ENCODE data around the gene GAN.
A peak's percentile ranks its signal among the peaks of the same experiment; 100 is the strongest.
"Not testable (repeated sequence)": the region's sequence is repeated elsewhere in the genome, so short reads cannot be mapped to it uniquely, and the experiment has no call there.

Gene GAN

DNA sequence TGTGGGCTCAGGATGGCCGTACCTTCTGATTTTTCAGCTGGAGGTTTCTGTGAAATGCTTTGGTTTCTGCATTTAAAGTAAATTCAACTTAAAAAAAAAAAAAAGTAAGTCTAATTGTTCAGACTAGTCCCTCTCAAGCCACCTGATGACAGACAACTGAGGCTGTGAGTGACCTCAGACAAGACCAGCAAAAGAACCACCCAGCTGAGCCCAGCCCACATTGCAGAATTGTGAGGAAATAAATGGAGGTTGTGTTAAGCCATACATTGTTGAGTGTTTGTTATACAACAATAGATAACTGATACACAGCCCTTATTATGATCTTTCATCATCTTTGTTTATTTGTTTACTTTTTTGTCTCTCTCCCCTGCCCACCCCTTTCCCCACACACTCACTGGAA is 85.1 kb downstream of the GAN start:
- DNase-seq (ENCODE audit: low read depth in 2 of 2) = no peak

DNA sequence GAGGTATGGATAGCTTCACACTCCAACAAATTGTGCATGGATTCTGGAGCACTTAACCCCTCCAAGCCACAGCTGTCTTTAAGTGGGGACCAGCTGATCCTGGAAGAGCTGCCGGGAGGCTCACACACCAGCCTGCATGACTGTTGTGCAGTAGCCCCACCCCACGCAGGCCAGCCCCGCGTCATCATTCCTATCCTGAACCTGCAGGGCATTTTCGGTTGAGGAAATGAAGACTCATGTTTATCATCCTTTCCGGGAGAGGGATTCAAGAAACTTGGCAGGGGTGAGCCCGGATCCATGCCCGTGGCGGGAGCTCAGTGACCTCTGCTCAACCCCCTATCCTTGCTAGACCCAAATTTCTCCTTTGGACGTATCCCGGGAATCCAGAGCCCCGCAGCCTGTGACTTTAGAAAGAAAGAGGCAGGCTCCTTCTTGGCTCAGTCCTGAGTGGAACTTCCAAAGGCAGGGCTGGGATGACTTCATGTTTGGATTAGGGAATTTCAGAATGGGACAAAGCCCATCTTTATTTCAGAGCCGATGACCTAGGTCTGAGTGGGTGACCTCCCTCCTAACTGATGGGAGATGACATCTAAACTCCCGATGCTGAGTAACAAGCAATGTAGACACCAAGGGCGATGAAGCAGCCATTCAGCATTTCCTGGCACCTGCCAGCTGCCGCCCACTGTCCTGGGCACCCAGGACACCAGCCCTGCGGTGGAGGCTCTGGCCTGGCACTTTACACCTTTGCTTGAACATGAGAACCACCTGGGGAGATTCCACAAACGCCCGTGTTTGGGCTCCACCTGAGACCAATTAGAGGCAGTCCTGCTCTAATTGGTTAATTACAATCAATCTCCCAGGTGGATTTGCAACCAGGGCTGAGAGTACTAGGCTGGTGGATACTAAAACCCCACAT is 86.5 kb downstream of the GAN start:
- no peak for DNase-seq (ENCODE audit: low read depth in 2 of 2)

DNA sequence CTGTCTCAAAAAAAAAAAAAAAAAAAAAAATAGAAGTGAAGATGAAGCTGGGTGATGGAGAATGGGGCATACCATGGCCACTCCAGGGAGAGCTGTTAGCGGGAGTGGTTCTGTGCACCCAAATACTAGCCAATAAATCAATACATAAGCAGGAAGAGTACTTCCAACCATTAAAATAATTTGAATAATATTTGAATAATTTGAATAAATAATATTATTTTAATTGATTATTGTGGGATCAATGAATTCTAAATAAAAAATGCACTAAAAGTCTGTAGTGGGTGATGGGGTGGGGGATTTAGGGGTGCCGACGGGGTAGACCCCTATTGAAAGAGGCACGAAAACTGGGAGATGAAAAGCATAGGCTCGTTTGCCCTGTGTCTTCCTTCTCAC is 88.4 kb downstream of the GAN start:
- DNase-seq (ENCODE audit: low read depth in 2 of 2) = no peak

DNA sequence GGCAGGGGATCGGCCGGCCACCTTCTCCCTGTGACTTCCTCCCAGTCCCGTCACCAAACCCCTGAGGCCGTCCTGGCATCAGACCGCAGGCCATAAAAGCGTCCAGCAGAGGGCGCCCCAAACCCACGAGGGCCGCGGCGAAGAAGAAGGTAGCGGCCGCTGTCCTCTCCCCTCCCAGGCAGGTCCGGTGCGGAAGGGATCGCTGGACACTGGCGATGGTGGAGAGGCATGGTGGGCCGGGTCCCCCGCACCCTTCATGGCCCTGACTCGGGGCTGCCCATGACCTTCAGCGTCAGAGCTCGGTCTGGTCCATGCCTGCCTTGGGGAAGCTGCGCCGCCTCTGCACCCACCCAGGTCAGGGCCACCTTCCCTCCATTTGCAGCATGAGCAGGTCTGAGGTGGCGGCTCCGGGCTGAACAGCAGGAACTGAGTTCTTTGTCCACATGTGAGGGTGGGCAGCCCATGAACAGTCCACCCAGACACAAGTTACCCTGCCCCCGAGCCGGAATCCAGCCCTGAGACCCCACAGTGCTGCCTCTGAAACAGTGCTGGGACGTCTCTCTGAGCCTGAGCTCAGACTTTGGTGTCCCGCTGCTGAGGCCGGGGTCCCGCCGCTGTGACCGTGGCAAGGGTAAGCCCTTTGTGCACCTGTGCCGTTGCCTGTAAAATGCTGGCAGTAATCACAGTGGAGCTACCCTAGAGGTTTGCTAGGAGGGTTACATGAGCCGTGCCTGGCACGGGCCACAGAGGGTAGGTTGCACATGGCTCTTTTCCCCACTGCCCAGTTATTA is 89.0 kb downstream of the GAN start:
- DNase-seq (ENCODE audit: low read depth in 2 of 2) = peak; percentile 58 to 60

DNA sequence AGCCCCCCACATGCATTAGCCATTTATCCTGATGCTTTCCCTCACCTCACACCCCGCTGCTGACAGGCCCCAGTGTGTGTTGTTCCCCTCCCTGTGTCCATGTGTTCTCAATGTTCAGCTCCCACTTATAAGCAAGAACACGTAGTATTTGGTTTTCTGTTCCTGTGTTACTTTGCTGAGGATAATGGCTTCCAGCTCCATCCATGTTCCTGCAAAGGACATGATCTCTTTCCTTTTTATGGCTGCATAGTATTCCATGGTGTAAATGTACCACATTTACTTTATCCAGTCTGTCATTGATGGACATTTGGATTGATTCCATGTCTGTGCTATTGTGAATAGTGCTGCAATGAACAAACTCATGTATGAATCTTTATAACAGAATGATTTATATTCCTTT is 90.2 kb downstream of the GAN start:
- DNase-seq (ENCODE audit: low read depth in 2 of 2) = not testable (repeated sequence)

DNA sequence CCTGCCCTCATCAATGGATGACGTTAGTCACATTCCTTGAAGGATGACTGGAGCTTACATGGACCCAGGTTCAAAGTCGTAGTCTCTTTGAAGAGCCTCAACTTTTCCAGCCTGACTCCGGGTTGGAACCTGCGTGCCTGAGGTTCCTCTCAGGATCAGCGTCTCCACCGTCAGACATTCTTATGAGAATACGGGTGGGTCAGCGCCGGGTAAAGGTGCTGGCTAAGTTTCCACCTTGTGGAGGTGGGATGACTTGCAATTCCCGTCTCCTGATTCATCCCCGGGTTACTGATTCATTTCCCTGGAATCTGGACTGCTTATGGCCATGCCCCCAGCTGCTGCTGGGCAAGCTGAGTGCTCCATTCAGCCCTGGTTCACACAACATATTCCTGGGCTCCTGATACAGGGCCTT is 90.9 kb downstream of the GAN start:
- no peak for DNase-seq (ENCODE audit: low read depth in 2 of 2)

DNA sequence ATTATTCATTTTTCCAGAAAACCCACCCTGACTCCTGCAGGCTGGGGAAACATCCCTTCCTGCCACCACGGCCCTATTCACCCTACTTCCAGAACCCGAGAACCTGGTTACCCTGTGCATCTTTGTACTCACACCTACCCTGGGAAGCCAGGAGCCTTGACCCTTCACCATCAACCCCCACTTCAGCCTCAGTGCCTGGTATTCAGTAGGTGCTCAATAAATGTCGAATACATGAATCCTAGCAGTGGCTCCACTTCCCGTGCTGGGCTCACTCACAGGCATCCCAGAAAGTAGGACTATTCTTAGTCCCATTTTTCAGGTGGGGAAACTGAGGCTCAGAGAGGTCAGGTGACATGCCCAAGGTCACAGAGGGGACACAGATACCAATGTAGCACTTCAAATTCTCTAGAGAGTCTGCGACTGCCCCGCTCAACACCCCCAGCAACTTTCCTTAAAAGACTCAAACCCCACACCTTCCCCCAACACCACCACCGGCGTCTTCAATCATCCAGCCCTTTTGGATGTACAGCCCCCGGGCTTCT is 93.7 kb downstream of the GAN start:
- no peak for DNase-seq (ENCODE audit: low read depth in 2 of 2)

DNA sequence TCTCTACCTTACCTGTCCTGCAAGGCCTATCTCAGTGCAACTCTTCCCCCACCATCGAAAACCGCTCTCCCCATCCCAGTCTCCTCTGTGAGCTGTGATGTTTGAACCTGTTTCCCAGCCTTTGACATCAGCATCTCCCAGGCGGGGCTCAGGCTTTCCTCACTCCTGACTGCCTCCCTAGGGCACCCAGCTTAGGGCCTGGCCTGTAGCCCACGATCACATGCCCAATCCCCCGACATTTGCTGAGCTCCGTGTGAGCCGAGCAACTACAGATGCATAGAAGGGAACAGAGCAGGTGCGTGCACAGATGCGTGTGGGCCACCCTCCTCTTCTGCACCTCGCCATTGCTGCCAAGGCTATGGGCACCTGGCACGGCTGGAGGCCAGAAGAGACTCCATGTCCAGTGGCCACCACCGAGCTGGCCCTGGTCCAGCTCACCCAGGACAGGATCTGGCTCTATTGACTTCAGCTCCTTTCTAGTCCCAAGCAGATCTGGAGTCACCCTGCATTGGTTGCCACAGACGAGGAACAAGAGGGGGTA is 94.3 kb downstream of the GAN start:
- no peak for DNase-seq (ENCODE audit: low read depth in 2 of 2)

DNA sequence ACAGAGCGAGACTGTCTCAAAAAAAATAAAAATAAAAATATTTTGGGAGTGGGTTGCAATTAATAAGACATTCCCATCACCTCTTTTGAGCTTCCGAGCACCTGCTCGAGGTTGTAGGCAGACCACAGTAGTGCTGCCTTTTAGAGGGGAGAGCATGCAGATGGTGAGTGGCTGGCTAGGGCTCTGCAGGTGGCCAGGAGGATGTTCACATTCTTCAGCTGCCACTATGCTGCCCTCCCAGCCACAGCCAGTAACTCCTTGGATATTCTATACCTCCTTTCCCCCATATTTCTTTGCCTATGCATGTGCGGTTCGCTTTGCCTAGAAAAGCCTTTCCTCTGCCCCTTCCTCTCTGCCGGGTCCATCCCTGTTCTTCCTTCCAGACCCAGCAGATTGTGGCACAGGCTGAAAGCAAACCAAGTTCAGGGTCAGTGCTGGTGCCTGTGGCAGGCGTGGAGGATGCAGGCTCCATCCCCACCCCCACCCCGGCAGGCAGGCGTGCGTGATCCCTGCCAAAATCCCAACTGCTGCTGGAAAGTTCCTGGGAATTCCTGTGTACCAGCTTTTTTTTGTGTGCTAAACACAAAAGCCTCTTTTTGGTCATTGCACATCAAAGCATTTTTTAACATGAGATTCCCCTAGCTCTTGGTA is 96.0 kb downstream of the GAN start:
- DNase-seq (ENCODE audit: low read depth in 2 of 2) = no peak

DNA sequence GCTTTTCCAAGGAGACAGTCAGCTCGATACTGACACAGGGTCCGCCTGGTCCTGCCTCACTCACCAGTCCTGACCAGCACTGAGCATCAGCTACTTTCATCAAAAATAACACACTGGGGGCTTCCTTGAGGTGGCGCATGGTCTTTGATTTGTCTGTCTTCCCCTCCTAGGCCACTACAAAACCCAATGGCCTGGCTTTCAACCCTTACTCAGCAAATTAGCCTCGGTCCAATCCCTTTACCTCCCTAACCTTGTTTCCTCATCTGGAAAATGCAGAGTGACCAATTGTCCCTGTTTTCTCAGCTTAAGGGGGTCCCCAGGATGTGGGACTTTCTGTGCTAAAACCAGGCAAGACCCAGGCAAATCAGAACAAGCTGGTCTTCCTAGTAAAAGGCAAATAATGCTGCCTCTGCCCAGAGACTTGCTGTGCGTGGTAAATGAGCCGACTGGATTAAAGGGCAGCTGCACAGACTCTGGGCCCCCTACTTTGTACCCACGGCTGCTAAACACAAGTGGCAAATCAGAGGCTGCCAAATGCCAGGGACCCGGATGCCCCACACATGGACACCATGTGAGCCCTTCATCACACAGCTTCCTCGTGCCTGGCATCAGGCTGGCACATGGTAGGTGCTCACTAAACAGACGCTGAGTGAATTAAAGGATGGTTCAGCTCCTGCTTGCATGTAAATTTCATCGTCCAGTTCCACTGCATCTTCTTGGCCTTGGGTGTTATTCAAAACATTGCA is 98.7 kb downstream of the GAN start:
- no peak for DNase-seq (ENCODE audit: low read depth in 2 of 2)

DNA sequence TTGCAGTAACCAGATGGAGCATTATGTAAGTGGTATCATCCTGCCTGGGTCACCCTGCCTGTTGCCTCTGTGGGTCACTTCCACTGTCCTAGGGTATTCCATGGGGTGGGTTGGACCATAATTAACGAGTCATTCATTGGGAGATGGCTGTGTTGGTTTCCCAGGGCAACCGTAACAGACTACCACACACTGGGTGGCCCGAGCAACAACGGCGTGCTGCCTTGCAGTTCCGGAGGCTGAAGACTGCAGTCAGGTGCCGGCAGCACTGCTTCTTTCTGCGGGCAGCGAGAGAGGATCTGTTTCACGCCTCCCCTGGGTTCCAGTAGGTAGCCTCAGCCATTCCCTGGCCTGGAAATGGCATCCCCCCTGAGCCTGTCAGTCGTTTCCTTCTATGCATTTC is 101.0 kb downstream of the GAN start:
- DNase-seq (ENCODE audit: low read depth in 2 of 2) = no peak

DNA sequence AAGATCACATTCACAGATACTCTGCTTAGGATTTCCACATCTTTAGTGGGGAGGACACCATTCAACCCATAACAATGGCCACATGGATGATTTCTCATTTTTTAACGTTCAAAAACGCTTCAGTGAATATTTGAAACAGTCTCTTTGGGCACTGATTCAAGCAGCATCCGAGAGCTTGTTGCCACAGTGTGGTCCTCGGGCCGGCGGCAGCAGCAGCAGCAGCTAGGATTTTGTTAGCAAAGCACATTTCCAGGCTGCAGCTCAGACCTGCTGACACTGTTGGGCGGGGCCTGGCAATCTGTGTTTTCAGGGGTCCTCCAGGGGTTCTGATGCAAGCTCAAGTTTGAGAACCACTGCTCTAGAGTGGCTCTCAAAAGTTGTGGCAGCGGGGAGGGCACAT is 102.0 kb downstream of the GAN start:
- no peak for DNase-seq (ENCODE audit: low read depth in 2 of 2)

DNA sequence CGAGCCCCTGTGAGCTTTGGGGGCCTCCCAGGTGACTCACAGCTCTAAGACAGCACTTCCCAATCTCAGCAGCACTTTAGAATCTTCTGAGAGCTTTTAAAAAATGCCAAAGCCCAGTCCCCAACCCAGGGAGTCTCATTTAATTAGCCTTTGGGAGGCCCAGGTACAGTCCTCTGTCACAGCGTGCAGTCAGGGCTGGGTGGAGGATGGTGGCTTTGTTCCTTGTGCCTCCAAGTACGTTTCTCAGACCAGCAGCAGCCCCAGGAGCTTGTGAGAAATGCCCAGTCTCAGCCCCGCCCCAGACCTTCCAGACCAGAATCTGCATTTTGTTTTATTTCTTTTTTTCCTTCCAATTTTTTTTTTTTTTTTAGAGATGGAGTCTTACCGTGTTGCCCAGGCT is 102.4 kb downstream of the GAN start:
- no peak for DNase-seq (ENCODE audit: low read depth in 2 of 2)

DNA sequence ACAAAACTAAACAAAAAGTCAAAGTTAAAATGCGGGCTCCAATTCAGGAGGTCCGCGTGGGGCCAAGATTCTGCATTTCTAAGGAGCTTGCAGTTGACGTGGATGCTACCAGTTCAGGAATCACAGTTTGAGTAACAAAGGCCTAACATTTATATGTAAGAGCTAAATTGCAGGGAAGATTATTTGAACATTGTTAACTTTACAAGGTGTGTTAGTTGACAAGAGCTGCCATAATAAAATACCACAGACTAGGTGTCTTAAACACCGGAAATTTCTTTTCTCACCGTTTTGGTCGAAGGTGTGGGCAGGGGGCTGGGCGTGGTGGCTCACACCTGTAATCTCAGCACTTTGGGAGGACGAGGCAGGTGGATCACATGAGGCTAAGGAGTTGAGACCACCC is 105.0 kb downstream of the GAN start:
- DNase-seq (ENCODE audit: low read depth in 2 of 2) = no peak

DNA sequence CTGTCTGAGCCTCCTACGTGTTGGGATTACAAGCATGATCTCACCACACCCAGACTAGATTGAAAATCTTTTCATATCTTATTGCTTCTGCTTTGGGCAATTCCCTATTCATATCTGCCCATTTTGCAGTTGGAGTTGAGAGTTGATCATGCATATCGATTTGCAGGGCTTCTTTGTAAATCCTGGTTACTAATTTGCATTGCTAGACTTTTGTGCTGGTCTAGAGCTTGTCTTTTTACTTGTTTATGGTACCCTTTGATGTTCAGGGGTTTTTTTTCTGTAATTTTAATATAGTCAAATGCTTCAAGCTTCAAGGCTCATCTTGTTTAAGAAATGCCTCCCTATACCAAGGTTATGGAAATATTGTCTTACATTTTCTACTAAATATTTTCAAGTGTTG is 106.4 kb downstream of the GAN start:
- DNase-seq (ENCODE audit: low read depth in 2 of 2) = no peak

DNA sequence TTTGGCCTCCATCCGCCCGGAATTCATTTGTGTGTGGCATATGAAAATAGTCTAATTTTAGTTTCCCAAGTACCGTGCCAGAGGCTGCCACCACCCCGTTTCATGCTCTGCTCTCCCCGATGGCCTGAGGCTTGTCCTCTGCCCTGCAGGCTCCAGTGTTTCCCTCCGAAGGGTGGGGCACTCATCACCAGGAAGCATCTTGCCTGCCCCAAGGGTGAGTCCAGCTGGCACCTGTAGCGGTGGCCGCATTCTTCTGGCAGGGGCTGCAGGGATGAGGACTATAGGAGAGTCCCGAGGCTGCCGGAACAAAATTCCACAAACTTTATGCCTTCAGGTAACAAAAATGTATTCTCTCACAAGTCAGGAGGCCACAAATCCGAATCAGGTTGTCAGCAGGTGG is 106.8 kb downstream of the GAN start:
- DNase-seq (ENCODE audit: low read depth in 2 of 2) = no peak

DNA sequence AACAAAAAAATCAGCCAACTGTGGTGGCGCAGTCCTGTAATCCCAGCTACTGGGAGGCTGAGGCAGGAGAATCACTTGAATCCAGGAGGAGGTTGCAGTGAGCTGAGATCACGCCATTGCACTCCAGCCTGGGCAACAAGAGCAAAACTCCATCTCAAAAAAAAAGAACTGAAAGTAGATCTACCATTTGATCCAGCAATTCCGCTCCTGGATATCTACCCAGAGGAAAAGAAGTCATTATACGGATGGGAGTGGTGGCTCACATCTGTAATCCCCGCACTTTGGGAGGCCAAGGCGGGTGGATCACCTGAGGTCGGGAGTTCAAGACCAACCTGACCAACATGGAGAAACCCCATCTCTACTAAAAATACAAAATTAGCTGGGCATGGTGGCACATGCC is 107.4 kb downstream of the GAN start:
- DNase-seq (ENCODE audit: low read depth in 2 of 2) = not testable (repeated sequence)

DNA sequence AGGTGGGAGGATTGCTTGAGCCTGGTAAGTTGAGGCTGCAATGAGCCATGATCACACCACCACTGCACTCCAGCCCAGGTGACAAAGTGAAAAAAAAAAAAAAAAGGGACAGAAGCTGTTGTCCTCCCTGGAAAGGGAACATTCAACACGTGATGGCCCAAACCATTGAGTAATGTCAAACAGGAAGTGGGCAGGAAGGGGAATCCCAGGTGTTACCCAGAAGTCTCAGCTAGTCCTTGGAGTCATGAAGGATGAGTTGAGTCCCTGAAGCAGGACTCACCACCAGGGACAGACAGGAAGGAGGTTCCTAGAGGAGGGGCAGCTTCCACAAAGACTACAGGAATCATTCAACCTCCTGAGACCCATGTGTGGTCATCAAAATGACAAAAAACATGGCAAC is 110.0 kb downstream of the GAN start:
- no peak for DNase-seq (ENCODE audit: low read depth in 2 of 2)

DNA sequence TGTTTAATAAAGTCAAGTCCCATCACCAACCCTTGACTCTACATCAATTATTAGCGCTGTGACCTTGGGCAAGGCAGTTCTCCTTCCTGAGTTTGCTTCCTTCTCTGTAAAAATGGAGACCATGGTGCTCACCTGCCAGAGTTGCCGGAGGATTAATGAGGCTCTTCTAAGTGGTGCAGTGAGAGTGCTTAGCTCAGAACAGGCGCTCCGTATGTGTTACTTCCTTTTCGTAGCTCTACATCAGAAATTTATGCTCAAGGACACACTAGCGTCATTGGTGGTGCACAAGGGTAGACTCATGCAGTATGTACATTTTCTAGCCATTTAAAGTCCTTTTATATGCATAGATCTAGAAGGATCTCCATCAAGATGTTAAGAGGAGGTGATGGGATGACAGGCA is 112.5 kb downstream of the GAN start:
- no peak for DNase-seq (ENCODE audit: low read depth in 2 of 2)

DNA sequence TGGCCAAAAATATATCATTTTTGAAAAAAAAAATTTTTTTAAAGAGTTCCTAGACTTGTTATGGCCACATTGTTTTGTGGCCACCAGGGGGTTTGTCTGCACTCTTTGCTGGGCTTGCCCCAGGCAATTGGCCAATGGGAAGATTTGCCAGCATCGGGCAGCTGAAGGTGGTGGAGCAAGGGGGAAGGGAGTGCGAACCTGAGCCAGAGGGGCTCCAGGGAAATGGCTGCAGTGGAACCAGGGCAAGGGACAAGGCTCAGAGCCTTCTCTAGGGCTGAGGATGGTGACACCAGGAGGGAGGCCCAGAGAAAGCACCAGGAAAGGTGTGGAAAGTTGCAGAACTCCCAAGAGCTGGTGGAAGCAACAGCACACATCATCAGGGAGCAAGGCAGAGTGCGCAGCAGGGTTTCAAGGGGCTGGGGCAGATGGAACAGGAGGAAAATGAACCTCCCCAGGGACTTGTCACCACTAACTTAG is 114.3 kb downstream of the GAN start:
- DNase-seq (ENCODE audit: low read depth in 2 of 2) = no peak

Measured in stimulated activated CD8-positive, alpha-beta memory T cell treated with anti-CD3 and anti-CD28 coated beads, Interleukin-7, amount 100 ng/mL, for 4 hours (primary cell).